ENCODE results near the gene TEKT5.
"Not testable (repeated sequence)": the region's sequence is repeated elsewhere in the genome, so short reads cannot be mapped to it uniquely, and the experiment has no call there.

The TEKT5 gene

GRCh38 chr16:10684511-10685151, 10.1 kb downstream of the TEKT5 start:
- no peak for ATAC-seq

- ATAC-seq: no peak
Measured at GRCh38 chr16:10683170-10683569, 11.6 kb downstream of the TEKT5 start.

- no peak for ATAC-seq
Measured at GRCh38 chr16:10682604-10683003, 12.1 kb downstream of the TEKT5 start.

DNA sequence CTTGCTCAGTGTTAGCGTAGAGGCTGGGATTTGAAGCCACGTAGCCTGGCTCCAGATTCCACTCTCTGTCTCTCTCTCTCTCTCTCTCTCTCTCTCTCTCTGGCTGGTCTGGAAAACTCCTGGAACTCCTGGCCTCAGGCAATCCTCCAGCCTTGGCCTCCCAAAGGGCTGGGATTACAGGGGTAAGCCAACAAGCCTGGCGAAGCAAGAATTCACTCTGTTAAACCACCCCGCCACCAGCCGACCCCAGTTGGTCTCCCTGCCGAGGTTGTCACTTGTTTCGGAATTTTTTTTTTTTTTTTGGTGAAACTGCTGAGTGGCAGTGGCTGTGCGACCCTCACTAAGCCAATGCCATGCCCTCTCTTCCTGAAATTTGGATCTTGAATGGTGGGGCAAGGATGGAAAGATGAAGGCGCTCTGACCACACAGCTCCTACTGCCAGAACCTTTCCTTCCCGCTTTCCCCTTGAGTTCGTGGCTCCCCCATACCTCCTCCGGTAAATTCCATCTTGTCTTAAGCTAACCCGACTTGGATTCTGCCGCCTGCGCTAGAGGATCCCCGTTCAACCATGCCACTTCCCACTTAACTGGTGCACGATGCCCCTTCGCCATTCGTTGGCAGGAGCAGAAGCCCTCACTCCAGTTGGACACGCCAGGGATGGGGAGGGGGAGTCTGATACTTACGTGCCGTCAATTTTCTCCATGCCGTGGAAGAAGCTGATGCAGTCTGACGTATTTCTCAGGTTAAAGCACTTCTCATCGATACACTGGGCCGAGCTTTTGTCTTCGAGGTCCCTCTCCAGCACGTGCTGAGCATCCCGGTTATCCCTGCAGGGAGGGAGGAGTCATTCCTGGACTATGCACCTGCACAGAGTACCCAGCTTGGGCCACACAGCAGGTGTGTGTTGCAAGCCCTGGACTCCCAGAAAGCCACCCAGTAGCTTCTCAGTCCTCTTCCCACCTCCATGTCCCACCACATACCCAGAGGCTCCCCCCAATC, 13.1 kb downstream of the TEKT5 start:
- ATAC-seq: no peak

GRCh38 chr16:10679921-10680320, 14.8 kb downstream of the TEKT5 start:
- no peak for ATAC-seq

GRCh38 chr16:10679441-10679840, 15.3 kb downstream of the TEKT5 start:
- ATAC-seq: not testable (repeated sequence)

GRCh38 chr16:10678655-10679054, 16.1 kb downstream of the TEKT5 start:
- ATAC-seq: no peak

- ATAC-seq: no peak
Measured at GRCh38 chr16:10676284-10676683, 18.4 kb downstream of the TEKT5 start.

GRCh38 chr16:10675861-10676260, 18.9 kb downstream of the TEKT5 start:
- ATAC-seq: no peak

GRCh38 chr16:10675216-10675615, 19.5 kb downstream of the TEKT5 start:
- no peak for ATAC-seq

- ATAC-seq: no peak
Measured at GRCh38 chr16:10671729-10672128, 23.0 kb downstream of the TEKT5 start.

GRCh38 chr16:10669791-10670190, 24.9 kb downstream of the TEKT5 start:
- no peak for ATAC-seq

DNA sequence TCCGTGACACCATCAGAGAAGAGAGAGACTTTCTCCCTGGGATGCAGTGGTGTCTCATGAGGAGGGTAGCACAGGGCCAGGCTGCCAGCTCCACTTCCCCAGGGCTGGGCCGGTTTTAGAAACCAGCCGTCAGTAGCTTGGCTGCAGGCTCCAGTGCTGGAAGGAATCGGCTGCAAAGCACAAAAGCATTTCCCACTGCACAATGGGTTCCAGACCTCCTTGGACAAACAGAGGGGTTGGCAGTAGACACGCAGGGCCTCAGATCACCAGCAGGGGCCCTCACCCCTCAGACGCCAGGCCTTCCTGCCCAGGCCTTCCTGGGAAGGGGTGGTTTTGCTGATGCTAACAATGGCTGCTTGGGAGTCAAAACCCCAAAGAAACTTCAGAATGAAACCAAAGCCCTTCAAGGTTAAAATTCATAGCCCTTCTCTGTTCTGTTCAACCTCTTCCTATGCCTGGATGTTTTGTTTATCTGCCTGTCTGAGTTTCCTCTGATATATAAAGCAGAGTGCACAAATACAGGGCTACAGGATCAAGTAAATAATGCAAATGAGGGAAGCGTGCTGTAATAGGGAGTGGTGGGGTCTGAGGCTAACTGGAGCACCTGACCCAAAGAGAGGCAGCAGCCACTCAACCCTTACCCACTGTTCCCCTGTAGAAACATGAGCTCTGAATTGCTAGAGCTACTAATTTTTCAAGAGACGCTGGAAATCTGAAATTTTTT, 26.2 kb downstream of the TEKT5 start:
- ATAC-seq: no peak

- ATAC-seq: no peak
Measured at GRCh38 chr16:10667239-10667638, 27.5 kb downstream of the TEKT5 start.

- no peak for ATAC-seq
Measured at GRCh38 chr16:10666291-10666690, 28.4 kb downstream of the TEKT5 start.

GRCh38 chr16:10665166-10665565, 29.6 kb downstream of the TEKT5 start:
- no peak for ATAC-seq

- ATAC-seq: no peak
Measured at GRCh38 chr16:10664720-10665126, 30.0 kb downstream of the TEKT5 start.

DNA sequence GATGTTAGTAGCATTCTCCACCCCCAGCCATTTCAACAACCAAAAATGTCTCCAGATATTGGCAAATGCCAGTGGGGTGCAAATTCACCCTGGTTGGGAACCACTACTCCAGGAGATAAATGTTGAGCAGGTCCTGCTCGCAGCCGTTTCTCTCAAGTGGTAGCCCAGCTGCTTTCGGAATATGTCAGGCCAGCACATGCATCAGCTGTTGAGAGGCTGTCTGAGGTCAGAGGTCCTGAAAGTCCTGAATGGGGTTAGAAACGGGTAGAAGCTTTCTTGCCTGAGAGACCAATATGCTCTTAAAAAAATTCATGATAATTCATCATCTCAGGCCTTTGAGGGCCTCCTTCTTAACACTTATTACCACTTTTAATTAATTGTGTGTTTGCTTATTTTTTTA, 31.0 kb downstream of the TEKT5 start:
- no peak for ATAC-seq

GRCh38 chr16:10663146-10663545, 31.6 kb downstream of the TEKT5 start:
- ATAC-seq: no peak

GRCh38 chr16:10662212-10662611, 32.5 kb downstream of the TEKT5 start:
- no peak for ATAC-seq

GRCh38 chr16:10661737-10662136, 33.0 kb downstream of the TEKT5 start:
- no peak for ATAC-seq

- no peak for ATAC-seq
Measured at GRCh38 chr16:10660950-10661635, 33.6 kb downstream of the TEKT5 start.

DNA sequence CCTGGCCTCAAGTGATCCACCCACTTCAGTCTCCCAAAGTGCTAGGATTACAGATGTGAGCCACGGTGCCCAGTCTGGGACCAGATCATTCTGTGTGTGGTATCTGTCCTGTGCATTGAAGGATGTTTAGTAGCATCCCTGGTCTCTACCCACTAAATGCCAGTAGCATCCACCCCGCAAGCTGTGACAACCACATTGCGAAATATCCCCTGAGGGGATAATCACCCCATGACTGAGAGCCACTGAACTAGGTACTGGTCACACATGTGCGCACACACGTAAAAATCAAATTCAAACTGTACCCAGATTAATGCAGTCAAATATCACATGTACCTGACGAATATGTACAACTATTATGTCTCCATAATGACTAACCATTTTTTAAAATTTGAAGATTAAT, 35.8 kb downstream of the TEKT5 start:
- no peak for ATAC-seq

Measured in activated CD4-positive, CD25-positive, alpha-beta regulatory T cell treated with anti-CD3 and anti-CD28 coated beads, Interleukin-2, amount 50 U/mL, for 24 hours (primary cell).